ENCODE data around the gene ITGAE. TPM values are rescaled to one million over a fixed set of nuclear protein-coding genes. Genes with fewer than 3 reads are reported as not detected.

ITGAE gene
- total RNA-seq, 1 experiment from 2014 or later, result 20.9 TPM

DNA sequence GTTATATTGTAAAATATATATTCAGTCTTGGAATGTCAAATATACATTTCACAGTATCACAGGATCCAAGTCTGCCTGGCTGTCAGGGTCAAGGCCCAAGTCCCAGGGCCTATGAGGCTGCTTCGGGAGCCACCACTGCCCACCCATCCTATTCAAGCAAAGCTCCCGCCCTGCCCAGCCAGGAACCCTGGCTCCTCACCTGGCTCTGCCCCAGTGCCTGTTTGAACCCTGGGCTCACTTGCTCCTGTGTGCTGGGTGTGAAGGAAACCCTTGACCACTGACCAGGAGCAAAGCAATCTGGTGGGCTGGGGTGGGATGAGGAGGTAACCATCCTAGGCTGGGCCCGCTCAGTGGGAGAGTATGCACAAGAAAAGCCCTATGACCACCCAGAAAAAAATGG is 27.0 kb downstream of the ITGAE start:
- no peak for TF ChIP-seq SIN3A (IDR thresholded peaks at IDR 0.05; ENCODE audit: borderline replicate concordance, insufficient read depth, low read depth, low read length)
- TF ChIP-seq REST (IDR thresholded peaks at IDR 0.05; ENCODE audit: insufficient read depth in 1 of 2, low read depth in 2 of 2, low read length in 1 of 2), result no peak
- no peak for TF ChIP-seq TCF7L2 (IDR thresholded peaks at IDR 0.05; ENCODE audit: low read depth, low read length)
- no peak for TF ChIP-seq POLR2AphosphoS5 (IDR thresholded peaks at IDR 0.05; ENCODE audit: low read depth, low read length)
- DNase-seq (ENCODE audit: low read depth, low spot score), result no peak
- no peak for ATAC-seq
- BruUV-seq (replicated peaks), result no TSS peak
- in situ Hi-C loops (cut with HindIII; ENCODE audit: low pct_unique_long_range_greater_than_20kb, low sequenced_read_pairs), result no loop called here
- ChIA-PET CTCF (no interaction called here), POLR2A (no interaction called here)
- Histone ChIP-seq H3K4me1 (ENCODE audit: control insufficient read depth, insufficient read depth, low read length) (no peaks in the 10 kb centered on the region), H3K36me3 (ENCODE audit: control insufficient read depth, insufficient read depth, low read length) (no peaks in the 10 kb centered on the region), H3K4me3 (ENCODE audit: low read depth in 2 of 2, low read length in 2 of 2) (no peak overlapping the region), H3K27ac (ENCODE audit: low read length) (no peak overlapping the region), H3K9me3 (ENCODE audit: control insufficient read depth, insufficient read depth, low read depth, low read length) (no peaks in the 10 kb centered on the region), H3K27me3 (ENCODE audit: control insufficient read depth, insufficient read depth, low read length) (no peaks in the 10 kb centered on the region)
- intact Hi-C loops (cut with micrococcal nuclease; ENCODE audit: unreplicated experiment), result no loop called here

DNA sequence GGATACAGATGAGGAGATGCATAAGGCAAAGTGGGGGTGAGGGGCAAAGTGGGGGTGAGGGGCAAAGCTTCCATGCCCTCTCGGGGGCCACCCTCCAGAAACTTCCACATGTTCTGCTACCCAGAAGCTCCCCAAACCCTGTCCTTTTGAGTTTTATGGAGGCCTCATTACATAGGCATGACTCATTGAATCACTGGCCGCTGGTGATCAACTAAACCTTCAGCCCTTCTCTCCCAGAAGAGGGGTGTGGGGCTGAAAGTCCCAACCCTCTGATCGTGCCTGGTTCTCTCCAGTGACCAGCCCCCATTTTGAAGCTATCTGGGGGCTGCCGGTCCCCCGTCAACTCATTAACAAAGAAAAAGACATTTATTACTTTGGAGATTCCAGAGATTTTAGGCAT is 27.5 kb downstream of the ITGAE start:
- intact Hi-C loops (cut with micrococcal nuclease; ENCODE audit: unreplicated experiment) (no loop called here), in situ Hi-C loops (cut with HindIII; ENCODE audit: low pct_unique_long_range_greater_than_20kb, low sequenced_read_pairs) (no loop called here)
- H3K27me3 ChIP-seq (ENCODE audit: control insufficient read depth, insufficient read depth, low read length), result no peaks in the 10 kb centered on the region
- no TSS peak for BruUV-seq (replicated peaks)
- H3K4me1 ChIP-seq (ENCODE audit: control insufficient read depth, insufficient read depth, low read length), result no peaks in the 10 kb centered on the region
- H3K9me3 ChIP-seq (ENCODE audit: control insufficient read depth, insufficient read depth, low read depth, low read length), result no peaks in the 10 kb centered on the region
- no peaks in the 10 kb centered on the region for H3K36me3 ChIP-seq (ENCODE audit: control insufficient read depth, insufficient read depth, low read length)
- ChIA-PET POLR2A (no interaction called here), CTCF (no interaction called here)
- no peak for TF ChIP-seq TCF7L2 (IDR thresholded peaks at IDR 0.05; ENCODE audit: low read depth, low read length)
- TF ChIP-seq, protein P1, sequence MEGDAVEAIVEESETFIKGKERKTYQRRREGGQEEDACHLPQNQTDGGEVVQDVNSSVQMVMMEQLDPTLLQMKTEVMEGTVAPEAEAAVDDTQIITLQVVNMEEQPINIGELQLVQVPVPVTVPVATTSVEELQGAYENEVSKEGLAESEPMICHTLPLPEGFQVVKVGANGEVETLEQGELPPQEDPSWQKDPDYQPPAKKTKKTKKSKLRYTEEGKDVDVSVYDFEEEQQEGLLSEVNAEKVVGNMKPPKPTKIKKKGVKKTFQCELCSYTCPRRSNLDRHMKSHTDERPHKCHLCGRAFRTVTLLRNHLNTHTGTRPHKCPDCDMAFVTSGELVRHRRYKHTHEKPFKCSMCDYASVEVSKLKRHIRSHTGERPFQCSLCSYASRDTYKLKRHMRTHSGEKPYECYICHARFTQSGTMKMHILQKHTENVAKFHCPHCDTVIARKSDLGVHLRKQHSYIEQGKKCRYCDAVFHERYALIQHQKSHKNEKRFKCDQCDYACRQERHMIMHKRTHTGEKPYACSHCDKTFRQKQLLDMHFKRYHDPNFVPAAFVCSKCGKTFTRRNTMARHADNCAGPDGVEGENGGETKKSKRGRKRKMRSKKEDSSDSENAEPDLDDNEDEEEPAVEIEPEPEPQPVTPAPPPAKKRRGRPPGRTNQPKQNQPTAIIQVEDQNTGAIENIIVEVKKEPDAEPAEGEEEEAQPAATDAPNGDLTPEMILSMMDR (IDR thresholded peaks at IDR 0.05), result no peak
- no peak for TF ChIP-seq SIN3A (IDR thresholded peaks at IDR 0.05; ENCODE audit: borderline replicate concordance, insufficient read depth, low read depth, low read length)
- TF ChIP-seq POLR2AphosphoS5 (IDR thresholded peaks at IDR 0.05; ENCODE audit: low read depth, low read length), result no peak
- TF ChIP-seq REST (IDR thresholded peaks at IDR 0.05; ENCODE audit: insufficient read depth in 1 of 2, low read depth in 2 of 2, low read length in 1 of 2), result no peak
- DNase-seq (ENCODE audit: low read depth, low spot score) (no peak), ATAC-seq (peak; percentile 83)
- 0 out of 2 replicates have a peak overlapping the region, but pooled peaks have one; percentile 34 for H3K27ac ChIP-seq (ENCODE audit: low read length)
- H3K4me3 ChIP-seq (ENCODE audit: low read depth in 2 of 2, low read length in 2 of 2), result no peak overlapping the region

Measured in Panc1 (cell line).